Measurements from ENCODE around the gene PIK3R6. TPM values are rescaled to one million over a fixed set of nuclear protein-coding genes. Genes with fewer than 3 reads are reported as not detected.

Gene PIK3R6
- polyA plus RNA-seq, 1 of the 3 experiments (the other 2 are of a cell fraction) = 0.03 TPM

DNA sequence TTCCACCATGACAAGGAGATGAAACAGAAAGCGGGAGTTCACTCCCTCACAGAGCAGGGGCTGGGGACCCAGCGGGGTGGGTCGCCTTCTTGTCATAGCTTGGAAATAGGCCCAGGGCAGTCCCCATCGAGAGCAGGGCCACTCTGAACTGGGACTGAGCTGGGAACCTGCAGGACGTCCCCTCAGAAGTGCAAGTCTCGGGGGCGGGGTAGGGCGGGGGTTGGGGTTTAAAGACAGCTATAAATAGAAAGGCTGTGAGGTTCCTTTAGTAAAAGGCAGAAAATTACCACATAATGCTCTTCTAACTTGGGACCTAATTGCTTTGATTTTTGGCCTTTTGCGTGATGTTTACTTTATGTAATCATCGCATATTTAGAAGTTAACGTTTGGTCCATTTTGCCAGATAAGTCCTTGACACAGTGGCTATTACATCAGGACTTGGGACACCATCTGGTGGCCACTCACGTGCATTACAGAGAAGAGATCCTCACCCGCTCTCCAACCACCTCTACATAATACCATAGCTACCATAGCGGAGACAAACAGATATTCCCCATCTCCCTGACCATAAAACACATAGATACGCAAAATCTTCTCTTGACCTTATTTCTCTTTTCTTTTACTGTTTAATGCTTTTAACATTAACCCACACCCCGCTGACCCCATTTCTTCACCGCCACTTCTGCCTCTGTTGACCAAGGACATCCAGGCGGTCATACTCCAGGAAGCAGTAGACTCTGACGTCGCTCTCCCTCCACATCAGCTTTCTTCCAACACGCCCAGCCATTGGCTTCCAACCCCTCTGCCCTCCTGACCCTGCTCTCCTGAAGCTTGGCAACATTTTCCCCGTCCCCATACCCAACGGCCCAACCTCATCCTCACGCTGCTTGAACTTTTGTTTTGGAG is 27.5 kb upstream of the PIK3R6 start:
- CTCF ChIA-PET = interaction anchor here (0.6 to 2.3 kb wide), 22 partner anchors 8 to 835 kb away, joined by 3 to 12 read pairs (median 5); no protein-coding TSS in a partner anchor
- no peaks in the 10 kb centered on the region for H3K79me2 ChIP-seq (ENCODE audit: insufficient read depth)
- H3K4me2 ChIP-seq = peak overlapping the region; percentile 35; the same call in 1 of the 2 replicates

More for the DNA sequence above, 27.5 kb upstream of the PIK3R6 start:
- Histone ChIP-seq H3K9ac (no peak overlapping the region), H2AFZ (ENCODE audit: low read depth) (peak overlapping the region; percentile 67; the same call in 1 of the 2 replicates), H3K27ac (ENCODE audit: low read depth in 2 of 2, low read length in 1 of 2) (no peak overlapping the region), H3F3A (replicated peaks; ENCODE audit: insufficient read depth) (no peaks in the 10 kb centered on the region), H3K27me3 (ENCODE audit: insufficient read depth) (peaks cover 33% of the 10 kb centered on the region; the same call in 1 of the 2 replicates), H3K9me3 (no peaks in the 10 kb centered on the region), H3K36me3 (replicated peaks in 1 of 2; ENCODE audit: control insufficient read depth in 1 of 2, insufficient read depth in 2 of 2, low read length in 1 of 2) (no peaks in the 10 kb centered on the region), H3K4me1 (ENCODE audit: control insufficient read depth in 1 of 2, insufficient read depth in 2 of 2, low read depth in 1 of 2, low read length in 1 of 2) (no peaks in the 10 kb centered on the region), H3K4me3 (ENCODE audit: low read depth in 2 of 2, low read length in 1 of 2) (peak overlapping the region; percentile 17 to 21; a peak in 2 of 4 replicates), H3K9me2 (no peaks in the 10 kb centered on the region), H4K20me1 (ENCODE audit: insufficient read depth) (no peaks in the 10 kb centered on the region)
- TF ChIP-seq RAD21 (IDR thresholded peaks at IDR 0.05; ENCODE audit: low read length) (peak; percentile 75), NFIC (IDR thresholded peaks at IDR 0.05; ENCODE audit: borderline replicate concordance) (no peak), GATA2 (CRISPR knock-in tag; IDR thresholded peaks at IDR 0.05) (no peak), REST (IDR thresholded peaks at IDR 0.05; ENCODE audit: low read depth, low read length) (no peak), SMC3 (IDR thresholded peaks at IDR 0.05; ENCODE audit: low read depth, low read length) (peak; percentile 59), CTCF (IDR thresholded peaks at IDR 0.05) (peak; percentile 82)
- WGBS (ENCODE audit: low lambda C conversion rate) = 28% methylated on average over 24 of the region's 24 CpGs
- peak; percentile 73 for DNase-seq
- POLR2A ChIA-PET = no interaction called here
